Vagina (tissue), 2 donors: ENCODE results near the gene GNPTG.

ENCODE experiments used
- POLR2A ChIP-seq, 2 donors: fragments of 450-650 bp; IDR thresholded peaks; one replicate each; pipeline ENCODE4 v1.6.1; 2017; ENCODE audit warnings: antibody characterized with exemption in 2 of 2, mild to moderate bottlenecking in 2 of 2, moderate library complexity in 2 of 2
- TF ChIP-seq, protein P1 (sequence below), 3 experiments: fragments of 450-650 bp in 2 of 3; fragments of 200-600 bp in 1 of 3; sonication (generic) in 1 of 3; IDR thresholded peaks; one replicate each; pipeline ENCODE4 v1.5.1; 2017 to 2019; ENCODE audit warnings: antibody characterized with exemption in 3 of 3, mild to moderate bottlenecking in 2 of 3, moderate library complexity in 2 of 3

DNA sequence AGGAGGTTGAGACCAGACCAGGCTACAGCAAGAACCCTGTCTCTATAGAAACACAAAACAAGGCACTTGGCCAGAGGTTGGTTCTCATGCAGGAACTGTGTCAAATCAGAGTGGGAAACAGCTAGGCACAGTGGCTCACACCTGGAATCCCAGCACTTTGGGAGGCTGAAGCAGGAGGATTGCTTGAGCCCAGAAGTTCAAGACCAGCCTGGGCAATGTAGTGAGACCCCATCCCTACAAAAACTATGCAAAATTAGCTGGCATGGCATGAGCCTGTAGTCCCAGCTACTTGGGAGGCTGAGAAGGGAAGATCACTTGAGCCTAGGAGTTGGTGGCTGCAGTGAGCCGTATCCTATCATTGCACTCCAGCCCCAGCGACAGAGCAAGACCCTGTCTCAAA lies 61.1 kb downstream of the GNPTG start:
- TF ChIP-seq, protein P1, sequence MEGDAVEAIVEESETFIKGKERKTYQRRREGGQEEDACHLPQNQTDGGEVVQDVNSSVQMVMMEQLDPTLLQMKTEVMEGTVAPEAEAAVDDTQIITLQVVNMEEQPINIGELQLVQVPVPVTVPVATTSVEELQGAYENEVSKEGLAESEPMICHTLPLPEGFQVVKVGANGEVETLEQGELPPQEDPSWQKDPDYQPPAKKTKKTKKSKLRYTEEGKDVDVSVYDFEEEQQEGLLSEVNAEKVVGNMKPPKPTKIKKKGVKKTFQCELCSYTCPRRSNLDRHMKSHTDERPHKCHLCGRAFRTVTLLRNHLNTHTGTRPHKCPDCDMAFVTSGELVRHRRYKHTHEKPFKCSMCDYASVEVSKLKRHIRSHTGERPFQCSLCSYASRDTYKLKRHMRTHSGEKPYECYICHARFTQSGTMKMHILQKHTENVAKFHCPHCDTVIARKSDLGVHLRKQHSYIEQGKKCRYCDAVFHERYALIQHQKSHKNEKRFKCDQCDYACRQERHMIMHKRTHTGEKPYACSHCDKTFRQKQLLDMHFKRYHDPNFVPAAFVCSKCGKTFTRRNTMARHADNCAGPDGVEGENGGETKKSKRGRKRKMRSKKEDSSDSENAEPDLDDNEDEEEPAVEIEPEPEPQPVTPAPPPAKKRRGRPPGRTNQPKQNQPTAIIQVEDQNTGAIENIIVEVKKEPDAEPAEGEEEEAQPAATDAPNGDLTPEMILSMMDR (IDR thresholded peaks at IDR 0.05): no peak
- no peak for TF ChIP-seq POLR2A (IDR thresholded peaks at IDR 0.05)
